Heart left ventricle (tissue), 16 donors: ENCODE results near the gene ABI1. TPM values are rescaled to one million over a fixed set of nuclear protein-coding genes. Genes with fewer than 3 reads are reported as not detected.

Experiments used
- ATAC-seq, 4 donors: fragments of 200-7000 bp; cut with Tn5 transposase; one replicate each; pipeline ENCODE4 v1.9.1; 2020 to 2022; ENCODE audit warnings: moderate library complexity in 4 of 4, mild to moderate bottlenecking in 3 of 4, moderate number of reproducible peaks in 1 of 4
- DNase-seq, 5 donors: peaks; one replicate each; pipeline ENCODE4 v3.0.0-alpha.2; 2020
- H3K27ac ChIP-seq, 12 donors: fragments of 200-600 bp; sonication (generic) in 4 of 12; one replicate each; pipeline versions ENCODE4 v1.5.0 to v1.8.0; 2016 to 2022; ENCODE audit warnings: mild to moderate bottlenecking in 2 of 12
- H3K27me3 ChIP-seq, 9 donors: fragments of 200-600 bp; sonication (generic) in 2 of 9; one replicate each; pipeline versions ENCODE4 v1.5.1 to v1.8.0; 2016 to 2022; ENCODE audit warnings: mild to moderate bottlenecking in 3 of 9
- H3K36me3 ChIP-seq, 9 donors: fragments of 200-600 bp; sonication (generic) in 2 of 9; one replicate each; pipeline versions ENCODE4 v1.5.0 to v1.8.0; 2018 to 2022; ENCODE audit warnings: mild to moderate bottlenecking in 2 of 9
- H3K4me1 ChIP-seq, 12 donors: fragments of 200-600 bp; sonication (generic) in 4 of 12; one replicate each; pipeline versions ENCODE4 v1.5.0 to v1.8.0; 2016 to 2022; ENCODE audit warnings: mild to moderate bottlenecking in 3 of 12
- H3K4me3 ChIP-seq, 12 donors: fragments of 200-600 bp; sonication (generic) in 4 of 12; one replicate each; pipeline versions ENCODE4 v1.5.0 to v1.8.0; 2017 to 2022; ENCODE audit warnings: mild to moderate bottlenecking in 9 of 12, moderate library complexity in 4 of 12
- H3K9me3 ChIP-seq, 12 donors: fragments of 200-600 bp; sonication (generic) in 4 of 12; one replicate each; pipeline versions ENCODE4 v1.5.0 to v1.8.0; 2016 to 2022; ENCODE audit warnings: mild to moderate bottlenecking in 1 of 12
- POLR2A ChIP-seq, 2 donors: fragments of 450-650 bp; IDR thresholded peaks; one replicate each; pipeline ENCODE4 v1.6.1; 2017; ENCODE audit warnings: antibody characterized with exemption in 2 of 2, mild to moderate bottlenecking in 2 of 2, moderate library complexity in 2 of 2
- WGBS, 4 donors: extraction: QIAGEN DNeasy Blood & Tissue Kit in 2 of 4; methylation state at CpG; one replicate each; pipeline versions ENCODE4 v1.1.5 to v1.1.7; 2013 to 2018; 5-methylcytosine and 5-hydroxymethylcytosine counted together
- intact Hi-C, 10 donors: fragments of 100-400 bp; cut with DNase I; formaldehyde crosslinking; loops; one replicate each; pipeline versions ENCODE4 v1.11.1 to v1.14.2; 2022
- polyA plus RNA-seq, 2 donors: library from polyadenylated mRNA; stranded (reverse); fragments of 200-250 nt; gene quantifications; one replicate each; pipeline ENCODE4 v1.2.3, GENCODE V29; 2013
- total RNA-seq, 9 donors: library from RNA; depleted of rRNA in 2 of 9; stranded (reverse); fragments of >200 nt in 2 of 9; fragmentation: NEBNext Ultra II Directional in 3 of 9; extraction: Animal tissue kit (Norgen Biotek cat#: 25700) in 3 of 9; gene quantifications; one replicate each; pipeline versions ENCODE4 v1.1.0 to v1.2.4, GENCODE V29; 2016 to 2023
- TF ChIP-seq, protein P1 (sequence below), 12 donors: fragments of 200-600 bp; sonication (generic) in 4 of 12; IDR thresholded peaks; one replicate each; pipeline versions ENCODE4 v1.5.0 to v1.8.0; 2018 to 2022; ENCODE audit warnings: antibody characterized with exemption in 12 of 12, mild to moderate bottlenecking in 5 of 12
- donor health status: ischemic (EF 13 %, LVEDD 7.1; RV severe dilation, severe dysfunction).
- donor health status: healthy with polysubstance abuse.
- donor health status: DM: no; HTN: yes; CAD: no.
- donor health status: DM: no; HTN: no; CAD: no.
- donor health status: ischemic (EF 25% LVEDD 6.9; RV normal size, moderate dysfunction).
- donor health status: ischemic (EF 25% LVEDD 5.7; RV mildly dilated, moderate dysfunction).
- donor health status: healthy.
- donor health status: DM: yes; HTN: yes; CAD: no.
- donor health status: ischemic (EF 35%, LVEDD 5.7; RV mildly dilated, moderate dysfunction).
- donor health status: nonischemic (EF 11% LVEDD 7.7; RV severe dilation, severe dysfunction).
- donor health status: DM: yes; HTN: yes; CAD: no.
- donor health status: PGD.
- donor health status: ischemic (EF 29% LVEDD 5.4; RV normal size, mild dysfunction).
- donor health status: nonischemic (EF 23%, LVEDD 6.1; RV moderate dilation, normal function).

Gene ABI1
- total and polyA plus RNA-seq, 11 donors = 8.5 to 50.0 (median 25.6) TPM

DNA sequence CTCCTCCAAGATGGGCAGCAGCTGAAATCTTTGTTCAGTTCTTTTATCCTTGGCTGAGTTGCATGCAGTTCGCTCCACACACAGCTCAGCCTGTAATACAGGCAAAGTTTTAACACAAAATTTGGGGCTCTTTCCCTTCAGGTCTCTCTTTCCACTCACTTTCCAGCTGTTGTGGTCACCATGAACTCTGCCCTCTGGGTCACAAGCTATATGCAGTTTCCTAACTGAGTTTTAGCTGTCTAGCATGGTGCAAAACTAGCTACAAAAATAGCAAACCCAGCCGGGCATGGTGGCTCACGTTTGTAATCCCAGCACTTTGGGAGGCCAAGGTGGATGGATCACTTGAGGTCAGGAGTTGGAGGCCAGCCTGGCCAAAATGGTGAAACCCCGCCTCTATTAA is 53.2 kb downstream of the ABI1 start:
- DNase-seq (no peak), ATAC-seq (no peak)
- intact Hi-C loops = no loop called here
- Histone ChIP-seq H3K27ac (no peak overlapping the region), H3K9me3 (peaks cover 0 to 4% (median 0%) of the 10 kb centered on the region in 12 donors), H3K4me1 (peaks cover 0 to 54% (median 28%) of the 10 kb centered on the region in 12 donors), H3K27me3 (no peaks in the 10 kb centered on the region), H3K36me3 (no peaks in the 10 kb centered on the region), H3K4me3 (no peak overlapping the region)
- 67 to 84% (median 82%) methylated on average over 4 of the region's 4 CpGs for WGBS, 4 donors
- TF ChIP-seq, protein P1, sequence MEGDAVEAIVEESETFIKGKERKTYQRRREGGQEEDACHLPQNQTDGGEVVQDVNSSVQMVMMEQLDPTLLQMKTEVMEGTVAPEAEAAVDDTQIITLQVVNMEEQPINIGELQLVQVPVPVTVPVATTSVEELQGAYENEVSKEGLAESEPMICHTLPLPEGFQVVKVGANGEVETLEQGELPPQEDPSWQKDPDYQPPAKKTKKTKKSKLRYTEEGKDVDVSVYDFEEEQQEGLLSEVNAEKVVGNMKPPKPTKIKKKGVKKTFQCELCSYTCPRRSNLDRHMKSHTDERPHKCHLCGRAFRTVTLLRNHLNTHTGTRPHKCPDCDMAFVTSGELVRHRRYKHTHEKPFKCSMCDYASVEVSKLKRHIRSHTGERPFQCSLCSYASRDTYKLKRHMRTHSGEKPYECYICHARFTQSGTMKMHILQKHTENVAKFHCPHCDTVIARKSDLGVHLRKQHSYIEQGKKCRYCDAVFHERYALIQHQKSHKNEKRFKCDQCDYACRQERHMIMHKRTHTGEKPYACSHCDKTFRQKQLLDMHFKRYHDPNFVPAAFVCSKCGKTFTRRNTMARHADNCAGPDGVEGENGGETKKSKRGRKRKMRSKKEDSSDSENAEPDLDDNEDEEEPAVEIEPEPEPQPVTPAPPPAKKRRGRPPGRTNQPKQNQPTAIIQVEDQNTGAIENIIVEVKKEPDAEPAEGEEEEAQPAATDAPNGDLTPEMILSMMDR (IDR thresholded peaks at IDR 0.05) = no peak
- no peak for TF ChIP-seq POLR2A (IDR thresholded peaks at IDR 0.05)

DNA sequence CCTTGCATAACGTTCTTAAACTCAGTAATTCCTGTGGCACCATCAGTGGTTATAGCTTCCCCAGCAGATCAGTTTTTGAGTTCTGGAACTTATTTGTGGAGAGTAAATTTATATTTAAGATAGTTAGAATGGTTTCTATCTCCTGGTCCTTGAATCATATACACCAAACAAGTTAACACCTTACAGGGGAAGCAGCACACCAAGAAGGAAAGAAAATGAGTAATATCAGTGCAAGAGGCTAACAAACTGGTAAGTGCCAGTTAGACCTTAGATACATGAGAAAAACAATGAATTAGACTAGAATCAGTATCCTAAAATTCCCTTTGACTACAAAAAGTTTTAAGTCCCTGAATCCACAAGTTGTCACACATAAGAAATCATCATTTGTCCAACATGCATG is 54.2 kb downstream of the ABI1 start:
- Histone ChIP-seq H3K4me1 (peaks cover 0 to 56% (median 37%) of the 10 kb centered on the region in 12 donors), H3K27me3 (no peaks in the 10 kb centered on the region), H3K4me3 (no peak overlapping the region), H3K9me3 (no peaks in the 10 kb centered on the region), H3K27ac (no peak overlapping the region), H3K36me3 (no peaks in the 10 kb centered on the region)
- TF ChIP-seq POLR2A (IDR thresholded peaks at IDR 0.05) = no peak
- TF ChIP-seq, protein P1 (IDR thresholded peaks at IDR 0.05) = no peak
- ATAC-seq (no peak), DNase-seq (no peak)
- 69 to 96% (median 78%) methylated on average over 1 of the region's 1 CpG for WGBS, 4 donors
- intact Hi-C loops = no loop called here

DNA sequence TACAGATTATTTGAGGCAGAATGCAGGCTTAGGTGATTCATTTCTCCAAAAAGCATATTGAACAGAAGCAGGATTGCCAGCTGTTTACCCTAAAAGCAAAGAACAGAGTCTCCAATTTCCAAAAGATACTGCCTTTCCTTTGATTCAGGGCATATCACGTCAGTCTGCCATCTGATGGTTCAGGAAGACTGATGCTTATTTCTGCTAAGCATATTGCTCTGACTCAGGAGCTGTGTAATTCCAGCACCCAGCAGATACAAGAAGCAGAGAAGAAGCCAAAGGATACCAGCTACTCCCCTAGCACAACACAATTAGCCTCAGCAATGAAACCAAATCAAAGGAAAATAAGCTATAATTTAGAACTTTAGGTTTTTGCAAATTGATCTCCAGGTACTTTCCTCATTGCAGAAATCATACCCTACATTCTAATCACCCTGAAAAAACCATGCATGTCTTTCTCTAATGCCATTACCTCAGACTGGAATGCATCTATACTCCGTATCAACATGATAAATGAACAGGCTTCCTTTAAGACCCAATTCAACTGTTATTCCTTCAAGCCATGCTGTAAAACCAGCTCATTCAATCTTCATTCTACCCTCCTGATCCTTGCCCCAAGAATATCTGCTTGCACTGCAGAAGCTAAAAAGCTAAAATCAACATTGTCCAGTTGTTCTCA is 55.1 kb downstream of the ABI1 start:
- no peak for TF ChIP-seq POLR2A (IDR thresholded peaks at IDR 0.05)
- TF ChIP-seq, protein P1 (IDR thresholded peaks at IDR 0.05) = no peak

DNA sequence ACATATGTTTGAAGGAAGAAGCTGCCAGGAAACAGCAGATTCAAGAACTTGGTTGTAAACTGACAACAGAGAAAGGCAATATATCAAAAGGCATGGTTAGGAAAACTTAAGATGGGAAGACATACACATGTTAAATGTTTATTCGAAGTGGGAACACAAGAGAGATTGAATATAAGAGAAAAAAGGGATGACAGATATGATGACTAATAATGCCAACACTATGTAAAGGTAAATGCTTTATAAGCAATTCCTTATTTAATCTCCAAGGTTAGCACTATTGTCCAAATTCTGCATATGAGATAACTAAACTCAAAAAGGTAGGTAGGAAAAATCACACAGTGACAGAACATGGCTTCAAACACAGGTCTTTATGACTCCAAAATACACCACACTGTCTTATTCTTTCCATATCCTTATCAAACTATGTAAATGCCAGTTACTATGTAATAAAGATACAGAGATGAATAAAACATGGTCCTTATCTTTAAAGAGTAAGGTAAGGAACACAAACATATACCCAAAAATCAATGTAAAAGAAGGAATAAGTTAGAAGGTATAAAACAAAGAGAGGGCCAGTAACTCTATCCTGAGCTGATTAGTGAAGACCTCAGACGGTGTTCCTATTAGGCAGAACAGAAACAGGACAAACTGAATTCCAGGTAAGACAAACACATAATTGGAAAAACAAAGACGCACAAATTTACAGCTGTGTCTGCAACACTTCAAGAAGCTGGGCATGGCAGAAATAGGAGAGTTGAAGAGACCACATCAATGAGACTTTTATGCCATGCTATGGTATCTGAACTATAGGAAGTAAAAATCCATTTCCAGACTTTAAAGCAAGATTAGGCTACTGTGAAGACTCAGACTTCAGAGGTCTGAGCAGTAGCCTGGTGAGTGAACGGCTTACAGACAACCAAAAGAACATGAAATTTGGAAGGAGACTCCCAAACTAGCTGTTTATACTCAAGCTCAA is 56.1 kb downstream of the ABI1 start:
- Histone ChIP-seq H3K27me3 (no peaks in the 10 kb centered on the region), H3K4me3 (no peak overlapping the region), H3K9me3 (no peaks in the 10 kb centered on the region), H3K4me1 (peaks cover 0 to 59% (median 40%) of the 10 kb centered on the region in 12 donors), H3K27ac (peak overlapping the region in 1 of 12 donors; percentile 18), H3K36me3 (no peaks in the 10 kb centered on the region)
- TF ChIP-seq, protein P1 (IDR thresholded peaks at IDR 0.05) = no peak
- no peak for TF ChIP-seq POLR2A (IDR thresholded peaks at IDR 0.05)
- WGBS, 4 donors = 39 to 89% (median 72%) methylated on average over 4 of the region's 4 CpGs
- ATAC-seq = no peak
- intact Hi-C loops = loop anchor here in 1 of 10 donors (5.0 kb wide), 1 partner anchor 53 kb away; no protein-coding TSS in a partner anchor
- no peak for DNase-seq

More for the DNA sequence above, 55.1 kb downstream of the ABI1 start:
- Histone ChIP-seq H3K27me3 (no peaks in the 10 kb centered on the region), H3K36me3 (no peaks in the 10 kb centered on the region), H3K9me3 (no peaks in the 10 kb centered on the region), H3K4me3 (no peak overlapping the region), H3K27ac (peak overlapping the region in 1 of 12 donors; percentile 11), H3K4me1 (peaks cover 0 to 57% (median 39%) of the 10 kb centered on the region in 12 donors)
- no peak for DNase-seq
- intact Hi-C loops = no loop called here
- 57 to 69% (median 63%) methylated on average over 2 of the region's 2 CpGs for WGBS, 4 donors
- peak in 1 of 4 donors; percentile 54 for ATAC-seq
